Putamen (tissue), 1 donor: ENCODE data around the gene MDH1B.
"Not testable (repeated sequence)": the region's sequence is repeated elsewhere in the genome, so short reads cannot be mapped to it uniquely, and the experiment has no call there.

ENCODE experiments used
- DNase-seq: peaks from one replicate; pipeline ENCODE4 v3.0.0-alpha.2; 2016; ENCODE audit warnings: low spot score

The MDH1B gene

DNA sequence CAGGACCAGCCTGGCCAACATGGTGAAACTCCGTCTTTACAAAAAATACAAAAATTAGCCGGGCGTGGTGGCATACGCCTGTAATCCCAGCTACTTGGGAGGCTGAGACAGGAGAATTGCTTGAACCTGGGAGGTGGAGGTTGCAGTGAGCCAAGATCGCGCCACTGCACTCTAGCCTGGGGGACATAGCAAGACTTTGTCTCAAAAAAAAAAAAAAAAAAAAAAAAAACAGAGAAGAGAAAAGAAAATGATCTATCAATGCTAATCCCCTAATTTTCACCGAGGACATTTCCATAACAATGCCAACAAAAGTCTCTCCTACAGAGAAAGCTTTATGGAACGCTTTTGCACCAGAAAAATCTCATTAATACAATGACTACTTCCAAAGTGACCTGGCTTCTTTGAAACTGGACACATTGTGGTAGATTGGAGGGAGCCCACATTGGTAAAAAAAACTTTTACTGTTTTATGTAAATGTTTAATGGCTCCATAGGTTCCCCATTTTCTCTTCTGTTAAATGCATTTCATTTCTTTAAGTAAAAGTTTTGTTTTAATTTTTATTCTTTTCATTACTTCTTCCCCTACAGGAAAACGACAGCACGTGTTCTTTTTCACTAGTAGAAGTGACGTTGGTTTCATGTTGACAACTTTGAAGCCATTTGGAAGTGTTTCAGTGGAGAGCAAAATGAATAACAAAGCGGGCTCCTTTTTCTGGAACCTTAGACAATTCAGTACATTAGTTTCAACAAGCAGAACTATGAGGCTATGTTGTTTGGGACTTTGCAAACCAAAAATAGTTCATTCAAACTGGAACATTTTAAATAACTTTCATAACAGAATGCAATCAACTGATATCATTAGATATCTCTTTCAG, 1.2 kb upstream of the MDH1B start:
- DNase-seq = no peak

DNA sequence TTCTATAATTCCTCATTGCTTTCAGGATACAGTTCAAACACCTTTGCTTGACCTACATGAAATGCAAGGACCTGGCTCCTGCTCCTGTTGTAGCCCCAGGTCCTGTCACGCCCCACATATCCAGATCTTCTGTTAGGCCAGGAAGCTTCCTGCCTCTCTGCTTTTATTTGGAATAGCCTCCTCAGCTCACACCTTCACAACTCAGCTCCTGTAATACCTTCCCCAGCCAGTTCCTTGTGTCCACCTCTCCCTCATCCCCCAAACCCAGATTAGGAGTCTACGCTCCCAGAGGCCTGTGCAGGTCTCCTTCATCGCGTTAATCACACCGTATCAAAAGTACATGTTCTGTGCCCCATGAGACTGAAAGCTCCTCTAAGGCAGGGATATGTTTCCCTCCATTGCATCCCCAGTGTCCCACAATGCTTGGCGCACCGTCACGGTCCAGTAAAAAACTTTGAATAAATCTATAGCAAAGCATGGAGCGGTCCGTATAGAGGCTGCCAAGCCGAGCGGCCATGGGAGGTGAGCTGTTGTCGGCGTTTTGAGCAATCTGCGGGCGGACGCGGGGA, 371 bp downstream of the MDH1B start:
- DNase-seq = no peak

DNA sequence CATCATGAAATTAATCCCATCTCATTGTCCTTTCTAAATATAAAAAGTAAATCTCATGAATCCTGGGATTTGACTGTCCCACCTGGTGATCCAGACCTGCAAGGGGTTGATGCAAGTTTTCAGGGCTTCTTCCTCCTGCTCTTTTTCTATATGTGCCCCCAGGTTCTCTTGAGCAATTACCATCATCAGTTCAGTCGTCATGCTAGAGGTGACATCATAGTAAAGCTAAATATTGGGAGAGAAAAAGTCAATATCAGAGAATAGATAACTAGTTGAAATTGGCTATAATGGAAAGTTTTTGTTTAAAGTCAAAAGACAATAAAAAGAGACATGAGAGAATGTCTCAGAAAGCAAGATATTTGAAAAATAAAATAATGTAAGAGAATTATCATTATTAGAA, 8.3 kb downstream of the MDH1B start:
- no peak for DNase-seq

DNA sequence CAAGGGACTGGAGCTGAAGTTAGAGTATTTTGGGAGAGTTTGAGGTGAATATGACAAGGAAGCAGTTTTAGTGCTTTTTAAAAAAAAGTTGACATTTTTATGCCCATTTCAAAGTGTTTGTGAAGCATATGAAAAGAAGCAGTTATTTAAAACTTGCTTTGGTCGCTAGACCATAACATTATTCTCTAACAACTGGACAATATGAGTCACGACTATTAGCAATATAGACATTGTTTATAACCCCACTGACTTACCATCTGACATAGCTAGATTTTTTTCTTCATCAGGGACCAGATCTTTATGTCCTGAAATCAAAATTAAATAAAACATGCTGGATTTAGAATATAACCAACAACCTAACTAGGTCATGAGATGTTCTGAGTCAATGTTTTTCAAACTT, 24.3 kb downstream of the MDH1B start:
- no peak for DNase-seq

DNA sequence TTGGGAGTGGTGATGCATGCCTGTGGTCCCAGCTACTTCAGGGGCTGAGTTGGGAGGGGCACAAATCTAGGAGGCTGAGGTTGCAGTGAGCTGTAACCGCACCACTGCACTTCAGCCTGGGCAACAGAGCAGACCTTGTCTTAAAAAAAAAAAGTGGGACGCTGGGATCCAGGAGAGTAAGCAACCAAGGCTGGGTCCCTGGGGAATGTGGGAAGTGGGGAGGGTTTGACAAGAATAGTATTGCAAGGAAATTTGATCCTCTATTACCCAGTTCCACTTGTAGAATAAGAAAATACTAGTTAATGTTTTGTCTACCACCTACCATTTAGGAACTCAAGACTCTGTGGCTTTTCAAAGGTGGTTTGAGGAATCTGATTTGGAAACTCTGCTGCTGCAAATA, 25.9 kb downstream of the MDH1B start:
- no peak for DNase-seq

DNA sequence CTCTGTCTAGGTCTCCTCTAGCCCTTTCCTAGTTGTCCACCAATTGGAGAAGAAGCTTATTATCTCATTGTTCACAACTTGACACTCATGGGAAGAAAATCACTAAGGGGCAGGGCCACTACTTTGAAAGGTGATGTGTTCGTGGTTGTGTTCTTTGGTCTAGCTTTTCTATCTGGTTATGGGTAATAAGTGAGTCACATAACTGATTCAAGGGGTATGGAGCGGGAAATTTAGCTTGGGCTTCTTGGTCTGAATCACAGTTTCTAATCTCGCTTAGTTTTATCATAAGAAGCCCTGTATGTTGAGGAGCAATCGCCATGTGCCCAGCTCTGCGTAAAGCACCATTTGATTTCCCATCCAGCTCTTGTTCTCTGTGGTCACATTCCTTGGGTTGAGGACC, 28.2 kb downstream of the MDH1B start:
- DNase-seq = no peak

DNA sequence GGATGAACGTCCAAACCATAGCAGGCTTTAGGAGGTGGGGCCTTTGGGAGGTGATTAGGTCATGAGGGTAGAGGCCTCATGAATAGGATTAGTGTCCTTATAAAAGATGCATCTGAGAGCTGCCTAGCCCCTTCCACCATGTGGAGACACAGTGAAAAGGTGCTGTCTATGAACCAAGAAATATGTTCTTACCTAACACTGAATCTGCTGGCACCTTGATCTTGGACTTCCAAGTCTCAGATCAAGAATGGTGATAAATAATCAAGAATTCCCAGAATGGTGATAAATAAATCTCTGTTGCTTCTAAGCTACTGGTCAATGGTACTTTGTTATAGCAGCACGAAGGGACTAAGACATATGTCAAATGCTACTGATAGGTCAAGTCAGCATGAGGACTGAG, 31.8 kb downstream of the MDH1B start:
- no peak for DNase-seq

DNA sequence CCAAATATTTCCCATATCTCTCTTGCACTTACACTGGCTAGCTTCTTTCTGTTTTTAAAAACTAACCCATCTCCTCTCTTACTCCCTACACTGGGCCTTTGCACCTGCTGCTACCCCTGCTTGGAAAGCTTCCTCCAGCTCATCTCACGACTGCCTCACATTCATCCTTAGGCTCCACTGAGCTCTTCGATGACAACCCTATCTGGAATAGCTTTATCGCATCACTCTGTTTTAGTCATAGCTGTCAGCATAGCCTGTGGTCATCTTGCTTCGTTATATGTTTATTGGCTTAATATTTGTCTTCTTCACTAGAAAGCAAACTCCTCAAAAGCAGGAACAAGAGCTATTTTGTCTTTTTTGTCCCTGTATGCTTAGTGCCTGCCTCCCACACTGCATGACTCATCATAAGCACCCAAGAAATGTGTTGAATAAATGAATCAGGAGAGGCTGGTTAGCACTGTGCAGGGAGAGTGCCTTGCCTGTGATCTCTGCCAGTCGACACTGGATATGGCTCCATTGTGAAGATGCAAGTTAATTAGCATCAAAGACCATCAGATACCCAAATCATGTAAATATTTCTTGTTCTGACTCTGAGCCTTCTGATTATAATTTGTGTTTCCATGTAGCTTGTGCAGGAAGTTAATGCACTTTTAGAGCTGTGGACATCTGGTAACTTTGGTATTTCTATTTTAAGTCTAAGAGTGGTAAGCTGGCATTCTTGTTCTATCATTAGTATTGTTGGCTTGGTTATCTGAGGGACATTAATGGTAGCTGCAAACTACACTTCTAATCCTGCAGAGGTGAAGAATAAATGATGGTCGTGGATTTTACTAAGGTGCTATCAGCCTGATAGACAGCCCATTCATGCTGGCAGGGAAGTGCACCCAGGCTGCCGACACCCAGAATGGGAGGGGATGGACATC, 36.6 kb downstream of the MDH1B start:
- peak; percentile 63 for DNase-seq

DNA sequence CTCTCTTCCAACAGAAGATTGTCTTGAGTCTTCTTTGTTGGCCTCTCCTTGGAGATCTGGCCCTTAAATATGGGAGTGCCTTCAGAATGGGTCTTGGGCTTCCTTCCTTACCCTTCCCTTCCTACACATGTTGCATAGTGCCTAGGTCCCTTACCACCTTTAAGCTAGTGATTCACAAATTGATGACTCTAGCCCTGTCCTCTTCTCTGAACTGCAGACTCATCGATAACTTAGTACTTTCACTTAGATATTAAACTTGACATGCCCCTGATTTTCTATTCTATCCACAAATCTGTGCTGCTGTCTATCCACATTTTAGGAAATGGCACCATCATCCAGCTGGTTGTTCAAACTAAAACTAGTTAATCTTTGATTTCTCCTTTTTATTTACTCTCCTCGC, 37.8 kb downstream of the MDH1B start:
- no peak for DNase-seq

DNA sequence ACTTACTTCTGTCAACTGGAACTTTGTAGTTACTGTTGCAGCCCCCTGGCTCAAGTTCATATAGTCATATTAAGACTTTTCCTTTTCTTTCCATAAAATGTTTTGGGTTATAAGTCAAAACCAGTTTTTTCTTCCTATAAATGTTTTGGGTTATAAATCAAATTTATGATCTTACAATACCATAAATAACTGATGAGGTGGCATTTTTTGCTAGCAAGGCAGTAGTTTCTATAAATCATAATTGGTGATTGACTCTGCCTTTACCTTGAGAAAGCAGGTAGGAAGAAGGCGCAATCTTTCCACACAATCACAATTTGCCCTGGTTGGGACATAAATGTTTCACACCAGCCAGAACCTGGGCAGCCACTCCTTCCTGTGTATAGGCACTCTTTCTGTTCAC, 41.8 kb downstream of the MDH1B start:
- DNase-seq = no peak

DNA sequence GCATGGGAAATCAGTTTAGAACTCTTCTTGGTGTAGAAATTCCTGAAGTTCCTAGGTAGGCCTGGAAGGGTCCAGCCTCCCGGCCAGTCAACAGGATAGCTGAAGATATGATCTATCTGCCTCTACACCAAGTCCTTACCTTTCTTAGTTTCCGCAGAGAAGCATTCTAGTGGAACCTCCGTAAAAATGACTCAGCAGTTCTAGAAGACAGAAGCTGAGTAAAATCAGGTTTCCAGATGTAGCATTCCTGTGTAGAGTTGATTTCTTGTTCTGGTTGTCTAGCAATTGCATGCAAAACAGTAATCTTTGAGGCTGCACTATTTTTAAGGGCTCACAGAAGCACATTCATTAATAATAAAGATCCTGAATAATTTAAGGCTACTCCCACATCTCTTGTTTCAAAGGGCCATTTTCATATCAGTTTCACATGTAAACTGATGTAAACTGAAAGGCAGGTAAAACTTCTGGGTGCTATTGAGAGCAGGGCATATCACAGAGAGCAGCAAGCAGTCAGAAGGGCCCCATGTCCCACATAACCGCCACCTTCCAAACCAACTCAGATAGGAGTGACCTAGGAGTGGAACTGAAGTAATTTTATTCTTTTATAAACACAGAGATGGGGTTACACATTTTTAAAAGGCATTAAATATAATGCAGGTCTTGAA, 43.7 kb downstream of the MDH1B start:
- no peak for DNase-seq

DNA sequence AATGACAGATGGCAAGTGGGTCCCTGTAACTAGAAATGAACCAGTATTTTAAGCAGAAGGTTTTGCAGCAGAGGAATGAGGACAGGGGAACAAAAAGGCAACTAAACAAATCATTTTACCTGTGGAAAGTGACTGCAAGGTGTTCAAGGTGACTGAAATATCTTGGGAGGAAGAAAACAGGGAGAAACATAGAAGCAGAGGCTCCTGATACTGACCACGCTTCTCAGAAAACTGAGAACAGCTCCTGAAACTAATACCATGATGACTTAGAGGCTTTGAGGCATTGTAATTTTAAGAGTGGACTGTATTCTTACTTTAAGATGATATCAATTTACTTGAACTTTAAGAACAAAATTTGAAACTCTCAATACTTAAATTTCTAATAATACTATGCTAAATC, 46.8 kb downstream of the MDH1B start, which contains the start of gene DYTN:
DYTN (minus strand) TSS at position 101 of the 400 bp plus-strand sequence. CDS start 117 bp downstream, outside the sequence.
- DNase-seq = no peak

DNA sequence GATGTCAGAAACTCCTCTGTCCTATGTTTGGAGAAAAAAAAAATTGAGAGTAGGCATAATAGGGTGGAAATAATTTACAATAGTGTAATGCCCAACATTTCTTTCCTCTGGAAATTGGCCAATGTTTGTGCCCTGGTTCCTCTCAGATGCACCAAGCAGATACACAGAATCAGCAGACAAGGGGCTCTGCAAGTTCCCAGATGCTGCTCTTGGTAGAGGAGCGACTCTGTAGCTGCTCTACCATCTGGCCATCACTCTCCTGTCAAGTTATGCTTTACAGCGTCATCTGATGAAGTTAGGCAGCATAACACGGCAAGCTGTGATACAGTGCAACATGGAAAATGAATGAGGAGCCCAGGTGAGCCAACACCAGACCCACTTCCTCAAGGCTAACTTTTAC, 48.5 kb downstream of the MDH1B start:
- no peak for DNase-seq

DNA sequence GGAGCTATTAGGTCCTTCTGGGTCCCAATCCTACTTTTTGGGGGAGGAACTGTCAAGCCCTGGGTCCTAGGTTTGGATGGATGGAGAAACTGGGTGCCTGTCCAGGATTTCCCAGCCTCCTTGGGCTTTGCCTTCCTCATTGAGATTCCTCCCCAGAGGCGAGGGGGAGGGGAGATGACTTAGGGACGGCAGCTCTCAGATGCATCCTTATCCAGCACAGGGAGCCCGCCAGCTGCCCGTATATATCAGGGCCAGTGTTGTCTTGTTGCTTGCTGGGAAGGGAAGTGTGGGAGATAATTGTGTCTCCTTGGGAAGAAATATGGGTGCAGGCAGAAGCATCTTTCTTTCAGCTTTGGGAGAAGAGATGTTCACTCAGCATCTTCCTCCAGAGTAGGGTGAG, 49.9 kb downstream of the MDH1B start:
- DNase-seq = not testable (repeated sequence)

DNA sequence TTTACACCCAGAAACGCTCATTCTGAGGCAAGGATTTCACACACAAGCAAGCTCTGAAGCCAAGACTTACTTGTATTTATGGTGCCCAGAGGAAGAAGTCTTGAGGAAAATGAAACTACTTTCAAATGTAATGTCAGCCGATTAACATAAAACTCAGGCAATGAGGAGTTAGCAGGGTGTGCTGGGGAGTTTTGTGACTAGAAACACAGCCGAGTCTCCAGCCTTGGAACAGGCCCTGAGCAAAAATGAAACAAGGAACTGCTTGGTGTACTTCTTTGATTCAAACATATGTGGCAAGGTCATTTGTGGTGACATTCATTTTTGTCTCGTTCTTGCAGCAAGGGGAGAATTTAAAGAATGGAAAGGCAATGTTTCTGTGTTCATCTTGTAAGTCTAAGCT, 51.4 kb downstream of the MDH1B start:
- no peak for DNase-seq

DNA sequence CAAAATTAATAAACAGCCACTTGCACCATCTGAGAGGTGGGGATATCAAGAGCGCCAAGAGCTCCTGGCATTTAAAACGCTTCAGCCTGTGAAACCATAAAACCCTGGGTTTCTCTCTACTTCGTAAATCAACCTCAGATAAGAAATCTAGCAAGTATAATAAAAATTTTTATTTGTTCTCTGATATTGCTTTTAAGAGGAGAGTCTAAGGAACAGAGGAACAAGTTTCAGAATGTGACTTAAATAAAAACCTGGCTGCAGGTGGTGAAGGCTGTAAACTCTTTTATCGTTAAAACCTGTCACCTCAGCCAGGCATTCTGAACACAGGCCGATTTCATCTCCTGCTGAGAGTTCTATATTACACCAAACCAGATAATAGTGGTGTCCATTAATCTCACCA, 56.8 kb downstream of the MDH1B start:
- DNase-seq = no peak

DNA sequence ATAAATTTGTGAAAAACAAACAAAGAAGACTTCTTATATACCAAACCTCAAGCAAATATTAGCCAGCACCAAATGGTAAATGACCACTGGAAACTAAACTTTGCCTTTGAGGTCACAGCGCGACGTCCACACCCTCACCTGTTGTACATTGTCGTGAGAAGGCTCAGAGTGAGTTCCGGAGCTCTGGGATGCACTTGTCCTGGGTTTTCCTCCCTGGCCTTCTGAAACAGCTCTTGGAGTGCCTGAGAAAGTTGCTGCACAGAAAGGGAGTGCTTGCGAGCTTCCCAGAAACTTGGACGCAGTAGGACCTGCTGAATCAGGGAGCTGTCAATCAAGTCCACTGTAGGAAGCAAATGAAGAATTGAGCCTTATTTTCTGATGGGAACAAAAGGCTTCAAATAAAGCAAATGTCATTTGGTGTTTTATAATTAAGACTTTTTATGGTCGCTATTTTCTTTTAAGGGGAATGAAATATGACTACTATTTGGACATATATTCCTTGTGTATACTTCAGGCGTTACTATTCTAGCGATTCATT, 57.9 kb downstream of the MDH1B start:
- no peak for DNase-seq

DNA sequence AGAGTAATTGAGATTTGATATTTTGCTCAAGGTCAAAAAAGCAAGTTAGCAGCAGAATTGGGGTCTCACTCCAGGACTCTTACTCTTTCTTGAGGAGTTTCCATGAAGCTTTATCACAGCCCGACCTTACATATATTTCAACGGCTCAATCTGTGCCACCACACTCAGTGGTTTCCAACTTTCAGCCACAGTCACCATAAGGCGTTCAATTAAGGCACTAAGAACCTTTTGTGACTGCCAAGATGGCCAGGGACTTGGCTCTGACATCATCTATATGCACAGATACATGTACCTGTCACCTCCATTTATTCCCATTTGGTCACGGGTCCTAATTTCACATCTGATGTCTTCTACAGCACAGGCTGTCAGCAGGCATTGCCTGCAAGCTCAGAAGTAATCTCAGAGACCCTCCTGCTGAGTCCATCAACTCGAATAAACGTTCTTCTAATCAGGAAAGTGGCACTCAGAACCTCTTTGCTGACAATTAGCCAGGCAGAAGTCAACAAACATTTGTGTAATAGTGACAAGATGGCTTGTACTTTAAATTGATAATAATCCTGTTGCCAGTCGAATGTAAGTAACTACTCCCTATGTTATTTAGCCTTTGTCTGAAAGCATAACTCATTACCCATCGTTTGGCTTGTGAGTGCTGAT, 63.0 kb downstream of the MDH1B start:
- no peak for DNase-seq

DNA sequence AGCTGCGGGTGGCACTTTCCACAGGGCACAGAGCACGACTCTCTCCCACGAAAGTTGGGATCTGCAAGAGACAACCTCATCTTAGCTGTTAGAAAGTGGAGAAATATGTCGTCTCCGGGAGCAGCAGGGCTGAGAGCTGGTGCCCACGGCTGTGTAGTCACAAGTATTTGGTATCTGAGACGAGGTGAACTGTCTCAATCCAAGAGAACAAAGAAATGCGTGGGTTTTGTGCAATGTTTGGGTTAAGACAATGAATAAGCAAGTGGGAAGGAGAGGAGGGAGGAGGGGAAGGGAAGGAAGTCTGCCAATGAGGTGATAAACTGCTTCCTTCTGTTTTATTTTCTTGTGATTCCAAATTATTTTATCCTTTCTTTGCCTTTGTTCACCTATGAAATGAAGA, 65.0 kb downstream of the MDH1B start:
- DNase-seq = no peak

DNA sequence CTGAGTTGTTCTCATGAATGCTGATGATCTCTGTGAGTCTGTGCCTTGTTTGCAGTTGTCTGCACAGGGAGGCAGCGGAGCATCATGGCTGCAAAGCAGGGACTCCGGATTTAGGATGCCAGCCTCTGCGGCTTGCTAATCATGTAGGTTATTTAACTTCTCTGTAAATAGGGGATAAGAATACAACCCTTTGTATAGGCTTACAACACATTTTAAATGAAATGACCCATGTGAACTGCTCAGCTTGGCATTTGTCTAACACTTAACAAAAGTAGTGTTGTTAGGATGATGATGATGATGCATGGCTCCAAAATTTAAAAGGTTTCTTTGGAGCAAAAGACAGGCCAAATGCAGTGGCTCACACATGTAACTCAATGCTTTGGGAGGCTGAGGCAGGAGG, 66.3 kb downstream of the MDH1B start:
- DNase-seq = no peak

DNA sequence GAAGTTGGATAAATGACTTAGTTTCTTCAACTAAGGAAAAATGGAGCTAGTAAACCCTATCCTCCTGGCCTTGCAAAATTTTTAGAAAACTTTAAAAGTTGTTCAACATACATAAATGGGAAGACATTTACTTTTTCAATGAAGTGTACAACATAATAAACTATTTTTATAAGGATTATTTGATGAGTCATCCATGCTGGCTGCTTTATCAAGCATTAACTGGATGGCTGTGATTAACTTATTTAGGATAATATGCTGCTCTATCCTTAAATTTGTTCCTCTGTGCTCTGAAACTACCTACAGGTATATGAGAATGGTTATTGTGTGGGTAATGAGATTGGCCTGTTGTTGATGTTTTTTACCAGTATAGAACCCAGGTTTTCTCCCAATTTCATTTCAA, 68.2 kb downstream of the MDH1B start:
- no peak for DNase-seq
